Cardiac septum (tissue), 1 donor: ENCODE measurements around the gene ENO4. TPM values are rescaled to one million over a fixed set of nuclear protein-coding genes. Genes with fewer than 3 reads are reported as not detected.

Experiments used
- DNase-seq: peaks from one replicate; pipeline ENCODE4 v3.0.0-alpha.2; 2020; ENCODE audit warnings: low spot score
- intact Hi-C: fragments of 100-400 bp; cut with DNase I; formaldehyde crosslinking; loops from one replicate; pipeline ENCODE4 v1.14.0; 2022
- total RNA-seq: library from RNA; stranded (reverse); fragmentation: NEBNext Ultra II Directional; extraction: Animal tissue kit (Norgen Biotek cat#: 25700); gene quantifications from one replicate; pipeline ENCODE4 v1.2.1, GENCODE V29; 2021
- donor health status: DM: no; HTN: no; CAD: no.

The ENO4 gene
- total RNA-seq, 1 donor from 2014 or later, result not detected

GRCh38 chr10:116828116-116828515 is 21.2 kb upstream of the ENO4 start:
- intact Hi-C loops, result no loop called here
- no peak for DNase-seq

- intact Hi-C loops, result no loop called here
- DNase-seq, result peak; percentile 55
Measured at GRCh38 chr10:116829711-116830110, 19.6 kb upstream of the ENO4 start.

GRCh38 chr10:116831086-116831485 is 18.2 kb upstream of the ENO4 start:
- DNase-seq, result no peak
- intact Hi-C loops, result no loop called here

- DNase-seq, result peak; percentile 19
- intact Hi-C loops, result no loop called here
Measured at GRCh38 chr10:116831790-116832189, 17.5 kb upstream of the ENO4 start.

- intact Hi-C loops, result no loop called here
- no peak for DNase-seq
Measured at GRCh38 chr10:116833986-116834985, 15.0 kb upstream of the ENO4 start.

GRCh38 chr10:116835658-116836057 is 13.6 kb upstream of the ENO4 start:
- intact Hi-C loops, result no loop called here
- no peak for DNase-seq

GRCh38 chr10:116836083-116836482 is 13.2 kb upstream of the ENO4 start:
- intact Hi-C loops, result no loop called here
- no peak for DNase-seq

GRCh38 chr10:116836902-116837523 is 12.3 kb upstream of the ENO4 start:
- no peak for DNase-seq
- intact Hi-C loops, result no loop called here

GRCh38 chr10:116838143-116838725 is 11.1 kb upstream of the ENO4 start:
- no peak for DNase-seq
- intact Hi-C loops, result no loop called here

GRCh38 chr10:116840389-116841075 is 8.8 kb upstream of the ENO4 start:
- intact Hi-C loops, result no loop called here
- DNase-seq, result no peak

GRCh38 chr10:116845823-116846222 is 3.5 kb upstream of the ENO4 start:
- DNase-seq, result no peak
- intact Hi-C loops, result no loop called here

GRCh38 chr10:116848032-116848943 is 1.0 kb upstream of the ENO4 start:
- intact Hi-C loops, result no loop called here

GRCh38 chr10:116848944-116849247 is 403 bp upstream of the ENO4 start:
- intact Hi-C loops, result no loop called here
- DNase-seq, result no peak

More at GRCh38 chr10:116848032-116848943, 1.0 kb upstream of the ENO4 start:
- no peak for DNase-seq

- no peak for DNase-seq
- intact Hi-C loops, result no loop called here
Measured at GRCh38 chr10:116850058-116850611, 836 bp downstream of the ENO4 start.

GRCh38 chr10:116852246-116852645 is 2.9 kb downstream of the ENO4 start:
- intact Hi-C loops, result no loop called here
- DNase-seq, result no peak

GRCh38 chr10:116853287-116853686 is 4.0 kb downstream of the ENO4 start:
- intact Hi-C loops, result no loop called here
- no peak for DNase-seq

- intact Hi-C loops, result no loop called here
- DNase-seq, result no peak
Measured at GRCh38 chr10:116853701-116854100, 4.4 kb downstream of the ENO4 start.

GRCh38 chr10:116857156-116857555 is 7.9 kb downstream of the ENO4 start:
- intact Hi-C loops, result no loop called here
- DNase-seq, result no peak

- DNase-seq, result no peak
- intact Hi-C loops, result no loop called here
Measured at GRCh38 chr10:116861796-116862195, 12.5 kb downstream of the ENO4 start.
